H54 (cell line): ENCODE data around the gene PSRC1.
"Not testable (repeated sequence)": the region's sequence is repeated elsewhere in the genome, so short reads cannot be mapped to it uniquely, and the experiment has no call there.

ENCODE experiments used
- DNase-seq: peaks from one replicate; pipeline ENCODE4 v3.0.0; 2011; ENCODE audit warnings: low spot score, mixed read lengths; ENCODE audit not compliant: insufficient read length
- FAIRE-seq: peaks from 3 replicates; lab custom pipeline; 2011; peaks lifted over from hg19 to GRCh38; lab: Jason Lieb, UNC
- POLR2A ChIP-seq: IDR thresholded peaks from 2 replicates; pipeline ENCODE4 v1.6.1; 2011; ENCODE audit warnings: low read depth, mild to moderate bottlenecking, low read length

The PSRC1 gene

DNA sequence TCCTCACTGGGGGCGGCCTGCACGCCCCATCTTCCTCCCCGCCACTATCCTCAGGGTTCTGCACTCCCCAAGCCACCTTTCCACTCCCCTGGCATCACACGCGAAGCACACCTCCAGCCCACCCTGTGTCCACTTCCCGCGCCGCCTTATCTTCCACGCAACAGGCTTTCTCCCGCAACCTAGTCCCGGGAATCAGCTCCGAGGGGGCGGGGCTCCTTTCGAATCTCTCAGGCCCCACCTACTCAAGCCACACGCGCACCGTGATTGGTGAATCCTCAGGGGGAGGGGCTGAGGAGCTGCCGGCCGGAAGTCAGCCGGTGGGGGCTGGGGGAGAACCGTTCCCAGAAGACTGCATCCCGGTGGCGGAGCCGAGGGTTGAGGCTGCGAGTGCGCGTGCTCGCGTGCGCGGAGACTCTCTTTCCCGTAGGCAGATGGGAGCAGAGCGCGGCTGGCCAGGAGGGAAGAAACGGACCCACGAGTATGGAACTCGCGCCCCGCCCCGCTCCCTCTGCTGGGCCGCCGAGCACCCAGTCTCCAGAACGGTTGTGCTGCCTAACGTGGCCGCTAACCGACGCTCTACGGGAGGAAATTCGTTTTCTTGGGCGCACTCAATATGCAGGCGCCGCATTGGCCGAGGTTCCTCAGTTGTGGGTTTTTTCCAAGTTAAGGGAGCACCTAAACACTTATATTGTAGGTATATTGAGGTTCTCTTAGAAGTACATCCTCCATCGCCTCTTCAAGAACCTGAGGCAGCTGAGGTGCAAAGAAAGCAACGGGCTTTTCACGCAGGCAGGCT, at the start of gene PSRC1:
Gene PSRC1, minus strand, starts transcription at position 194 of the 796 bp plus-strand sequence.
- TF ChIP-seq POLR2A = peak; percentile 75
- DNase-seq = peak; percentile 96
- peak; percentile 15 for FAIRE-seq

DNA sequence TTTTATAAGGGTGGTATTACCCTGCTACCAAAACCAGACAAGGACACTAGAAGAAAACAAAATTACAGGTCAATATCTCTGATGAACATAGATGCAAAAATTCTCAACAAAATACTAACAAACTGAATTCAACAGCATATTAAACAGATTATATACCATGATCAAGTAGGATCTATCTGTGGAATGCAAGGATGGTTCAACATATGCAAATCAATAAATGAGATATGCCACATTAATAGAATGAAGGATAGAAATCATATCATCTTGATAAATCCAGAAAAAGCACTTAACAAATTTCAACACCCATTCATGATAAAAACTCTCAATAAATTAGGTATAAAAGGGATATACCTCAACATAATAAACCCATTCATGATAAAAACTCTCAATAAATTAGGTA, 48.2 kb upstream of the PSRC1 start:
- FAIRE-seq (peak; percentile 36), DNase-seq (no peak)
- TF ChIP-seq POLR2A = no peak

DNA sequence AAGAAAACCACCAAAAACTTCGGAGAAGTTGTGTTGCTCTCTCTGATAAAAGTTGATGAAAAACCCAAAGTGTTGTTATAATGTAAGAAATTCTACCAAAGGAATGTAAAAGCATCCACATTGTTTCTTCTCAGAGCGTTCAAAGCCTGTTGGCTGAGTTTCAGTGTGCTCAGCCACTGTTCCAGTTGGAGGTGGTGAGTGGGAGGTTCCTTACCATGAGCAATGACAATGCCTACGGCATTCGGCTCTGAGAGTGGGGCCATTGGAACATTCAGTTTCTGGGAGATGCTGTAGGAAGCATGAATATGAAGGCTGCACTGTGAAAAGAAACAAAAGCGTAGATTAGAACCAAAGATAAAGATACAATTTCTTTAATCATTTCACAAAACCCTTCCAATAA, 44.3 kb upstream of the PSRC1 start:
- no peak for FAIRE-seq
- no peak for TF ChIP-seq POLR2A

DNA sequence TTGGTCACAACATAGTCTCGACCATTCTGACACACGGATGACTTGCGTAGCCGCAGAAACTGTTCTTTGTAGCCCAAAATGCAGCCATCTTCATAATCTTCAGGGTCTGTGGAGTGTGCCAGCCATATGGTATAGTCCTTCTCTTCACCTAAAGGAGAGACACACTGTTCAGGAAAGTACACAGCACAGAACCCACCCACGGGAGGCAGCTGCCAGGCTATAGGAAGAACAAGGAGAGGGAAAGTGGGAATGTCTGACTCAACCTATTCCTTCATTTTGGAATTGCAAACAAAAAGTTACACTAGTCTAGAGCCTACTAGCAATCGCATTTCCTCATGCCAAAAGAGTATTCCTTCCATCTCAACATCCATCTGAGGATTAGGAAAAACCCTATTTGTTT, 40.0 kb upstream of the PSRC1 start:
- TF ChIP-seq POLR2A = no peak
- FAIRE-seq (no peak), DNase-seq (no peak)

More for the DNA sequence above, 44.3 kb upstream of the PSRC1 start:
- no peak for DNase-seq

DNA sequence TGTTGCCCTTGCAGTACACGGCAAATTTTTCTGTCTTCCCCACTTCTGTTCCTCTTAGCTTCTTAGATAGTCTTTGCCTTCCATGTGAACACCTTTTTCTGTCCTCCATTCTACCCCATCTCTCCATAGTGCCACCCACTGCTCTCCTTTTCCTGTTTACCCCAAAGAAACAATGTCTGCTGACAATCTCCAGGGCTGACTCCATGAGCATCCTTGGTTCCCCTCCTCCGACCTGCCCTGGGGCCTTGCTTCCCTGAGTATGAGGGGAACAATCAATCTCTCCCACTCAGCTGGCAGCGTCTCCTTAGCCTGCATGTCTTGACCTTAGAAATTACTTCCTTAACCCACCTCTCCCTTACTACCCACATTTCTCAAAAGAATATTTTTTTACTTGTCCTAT, 36.2 kb upstream of the PSRC1 start:
- FAIRE-seq (no peak), DNase-seq (no peak)
- TF ChIP-seq POLR2A = no peak

DNA sequence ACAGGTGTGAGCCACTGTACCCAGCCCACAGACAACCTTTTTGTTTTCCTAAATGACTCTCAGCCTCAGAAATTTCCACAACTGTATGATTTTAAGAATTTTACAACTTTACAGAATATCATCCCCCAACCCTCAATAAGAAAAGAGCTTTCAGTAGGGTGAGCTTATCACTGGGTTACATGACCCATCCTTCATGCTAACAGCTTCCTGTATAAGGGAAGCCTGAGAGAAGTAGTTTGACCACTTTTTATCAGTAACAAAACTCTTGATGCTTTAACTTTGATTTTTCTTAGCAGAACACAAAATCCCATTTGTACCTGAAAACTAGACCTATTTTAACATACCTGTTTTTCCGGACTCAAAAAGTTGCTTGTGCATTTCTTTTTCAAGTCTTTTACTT, 33.6 kb upstream of the PSRC1 start:
- DNase-seq (no peak), FAIRE-seq (no peak)
- no peak for TF ChIP-seq POLR2A

DNA sequence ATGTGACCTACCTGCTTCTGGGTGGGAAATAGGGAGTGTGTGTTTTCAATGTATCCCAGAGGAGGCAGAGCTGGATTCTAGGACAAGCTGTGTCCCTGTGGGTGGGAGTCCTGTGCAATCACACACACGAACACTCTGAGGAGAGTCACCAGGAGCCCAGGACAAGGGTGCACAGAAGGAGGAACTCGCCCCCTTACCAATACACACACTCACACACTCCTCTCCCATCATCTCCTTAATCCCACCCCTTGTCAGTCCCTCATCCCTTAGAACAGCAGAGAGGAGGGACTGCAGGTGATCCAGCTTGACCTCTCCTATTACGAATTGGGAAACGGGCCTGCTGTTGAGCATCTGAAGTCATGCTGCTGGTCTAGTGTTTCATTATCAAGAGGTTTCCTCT, 32.3 kb upstream of the PSRC1 start:
- no peak for DNase-seq
- TF ChIP-seq POLR2A = no peak
- FAIRE-seq = no peak

DNA sequence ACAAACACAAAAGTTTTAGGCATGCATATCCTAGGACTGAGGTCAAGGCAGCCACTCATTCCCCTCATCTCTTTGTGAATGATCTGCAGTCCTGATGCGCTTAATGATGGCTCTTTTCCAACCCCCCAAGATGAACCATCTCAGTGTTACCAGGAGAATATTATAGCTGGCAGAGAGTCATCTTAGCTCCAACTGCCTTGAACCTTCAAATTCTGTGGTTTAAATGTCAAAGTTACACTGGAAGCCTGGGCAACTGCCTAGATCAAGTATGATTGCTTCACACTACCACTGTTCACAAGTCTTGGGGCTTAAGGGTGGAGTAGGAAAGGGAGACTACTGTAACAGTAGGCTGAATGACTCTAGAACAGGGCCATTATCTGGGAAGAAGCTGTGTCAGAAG, 31.9 kb upstream of the PSRC1 start:
- FAIRE-seq (no peak), DNase-seq (no peak)
- TF ChIP-seq POLR2A = no peak

DNA sequence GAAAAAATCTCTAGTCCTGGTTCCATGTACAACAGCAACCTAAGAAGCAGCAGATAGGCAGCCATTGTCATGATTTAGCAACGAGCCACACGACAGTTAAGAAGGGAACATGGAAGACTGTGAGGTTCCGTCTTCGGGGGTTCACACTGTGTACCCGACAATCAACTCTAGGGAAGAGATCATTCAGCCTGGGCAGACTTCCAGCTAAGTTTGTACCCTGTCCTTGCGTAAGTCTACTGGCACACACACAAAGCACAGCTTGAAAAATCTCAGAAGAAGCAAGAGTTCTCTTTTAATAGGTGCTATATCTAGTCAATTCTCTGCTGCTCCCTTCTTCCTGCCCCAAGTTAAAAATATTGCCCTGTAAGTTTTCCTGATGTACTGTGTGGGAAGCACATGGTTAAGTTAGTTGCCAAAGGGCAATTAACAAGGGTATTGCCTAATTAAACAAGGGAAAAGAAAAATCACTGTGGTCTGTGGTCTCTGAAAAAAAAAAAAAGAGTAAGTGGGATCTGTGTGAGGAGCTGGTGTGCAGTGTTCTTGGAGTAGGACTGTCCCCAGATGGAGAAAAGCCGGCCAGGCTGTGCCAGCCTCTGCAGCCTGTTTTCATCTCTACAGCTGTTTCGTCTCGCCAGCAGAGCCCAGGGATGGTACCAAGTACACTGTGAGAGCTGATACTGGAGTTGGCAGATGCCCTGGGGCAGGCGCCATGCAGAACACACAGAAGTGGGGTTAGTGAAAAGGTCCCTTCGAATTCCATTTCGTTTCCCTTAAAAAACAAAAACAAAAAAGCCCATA, 30.2 kb upstream of the PSRC1 start:
- FAIRE-seq (no peak), DNase-seq (no peak)
- TF ChIP-seq POLR2A = no peak

DNA sequence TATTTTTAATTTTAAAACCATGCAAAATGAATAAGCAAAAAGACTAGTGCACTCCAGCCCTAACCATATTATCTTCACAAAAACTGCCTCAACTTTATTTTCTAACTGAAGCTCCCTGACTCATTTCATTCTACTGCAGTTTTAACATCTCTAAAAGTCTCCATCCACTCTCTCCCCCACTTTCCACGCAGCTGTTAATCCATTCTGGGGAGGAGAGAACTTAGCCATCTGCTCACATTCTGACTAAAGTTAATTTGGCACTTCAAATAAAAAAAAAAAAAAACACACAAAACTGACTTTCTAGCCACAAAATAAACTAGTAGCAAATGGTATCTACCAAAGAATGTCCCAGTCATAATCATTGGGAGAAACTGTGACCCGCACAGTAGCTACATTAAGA, 29.3 kb upstream of the PSRC1 start:
- TF ChIP-seq POLR2A = no peak
- DNase-seq (no peak), FAIRE-seq (no peak)

DNA sequence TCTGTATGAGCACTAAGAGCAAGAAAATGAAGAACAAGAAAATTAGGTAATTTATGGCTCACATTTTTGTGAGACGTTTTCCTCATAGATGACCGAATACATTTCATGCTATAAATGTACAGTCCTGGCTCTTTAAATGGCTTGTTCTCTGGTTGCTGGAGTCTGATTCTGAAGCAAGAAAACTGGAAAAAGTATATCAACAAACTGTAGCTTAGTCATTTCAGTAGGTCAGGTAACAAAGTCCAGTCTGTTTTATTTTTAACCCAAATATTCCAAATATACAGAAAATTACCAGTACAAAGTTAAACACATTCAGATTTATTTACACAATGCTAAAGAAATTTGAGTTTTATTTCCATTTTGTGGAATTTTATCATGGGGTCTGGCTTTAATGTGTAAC, 26.4 kb upstream of the PSRC1 start:
- DNase-seq (no peak), FAIRE-seq (no peak)

DNA sequence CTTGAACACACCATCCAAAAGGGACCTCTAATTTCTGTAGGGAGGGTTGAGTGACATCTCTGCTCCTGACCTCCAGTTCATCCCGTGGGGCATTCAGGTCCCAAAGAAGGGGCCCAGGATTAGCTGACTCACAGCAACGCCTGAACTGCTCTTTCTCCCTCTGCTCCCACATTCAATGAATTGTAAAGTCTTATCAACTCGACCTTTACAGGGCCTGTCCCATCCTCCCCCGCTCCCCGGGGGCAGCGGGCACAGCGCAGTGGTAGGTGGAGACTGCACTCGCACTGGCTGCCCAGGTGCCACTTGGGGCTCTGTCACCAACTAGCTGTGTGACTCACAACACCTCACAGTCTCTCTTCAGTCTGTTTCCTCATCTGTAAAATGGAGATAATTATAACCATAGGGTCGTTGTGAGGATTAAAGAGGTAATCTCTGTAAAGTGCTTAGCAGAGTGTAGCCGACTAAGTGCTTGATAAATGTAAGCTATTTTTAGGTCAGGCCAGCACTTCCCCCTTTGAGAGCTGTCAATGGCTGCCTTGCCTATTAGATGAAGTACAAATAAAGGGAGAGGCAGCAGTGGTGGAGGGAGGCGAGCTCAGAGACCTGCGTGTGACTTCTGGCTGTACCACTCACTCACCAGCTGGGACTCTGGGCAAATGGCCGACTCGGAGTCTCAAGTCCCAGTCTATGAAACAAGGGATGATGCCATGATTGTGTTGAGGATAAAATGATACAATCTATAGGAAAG, 24.5 kb upstream of the PSRC1 start:
- DNase-seq (no peak), FAIRE-seq (no peak)
- TF ChIP-seq POLR2A = no peak

More for the DNA sequence above, 26.4 kb upstream of the PSRC1 start:
- TF ChIP-seq POLR2A = no peak

DNA sequence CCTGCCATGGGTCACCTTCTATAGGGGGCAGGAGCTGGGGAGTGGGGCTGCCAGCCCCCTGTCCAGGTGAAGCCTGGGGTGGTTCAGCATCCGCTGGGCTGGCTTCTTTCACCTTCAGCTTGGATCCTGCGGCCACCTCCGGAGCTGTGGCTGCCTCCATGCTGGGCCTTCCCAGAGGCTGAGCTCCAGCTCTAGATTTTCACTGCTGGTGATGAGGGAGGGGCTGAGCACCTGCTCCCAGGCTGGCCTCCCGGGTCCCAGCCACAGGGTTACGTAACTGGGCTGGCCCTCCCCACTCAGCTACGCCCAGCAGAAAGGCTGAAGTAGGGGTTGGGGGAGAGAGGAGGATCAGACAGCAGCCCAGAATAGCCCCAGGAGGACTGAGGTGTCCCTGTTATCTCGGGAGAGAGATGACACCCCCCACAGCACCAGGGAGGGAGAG, 23.9 kb upstream of the PSRC1 start, which contains the start of gene MYBPHL:
Gene MYBPHL, minus strand, starts transcription at position 180 of the 442 bp plus-strand sequence. Its CDS starts 20 bp downstream, at position 160.
- DNase-seq = no peak
- FAIRE-seq = no peak
- no peak for TF ChIP-seq POLR2A

DNA sequence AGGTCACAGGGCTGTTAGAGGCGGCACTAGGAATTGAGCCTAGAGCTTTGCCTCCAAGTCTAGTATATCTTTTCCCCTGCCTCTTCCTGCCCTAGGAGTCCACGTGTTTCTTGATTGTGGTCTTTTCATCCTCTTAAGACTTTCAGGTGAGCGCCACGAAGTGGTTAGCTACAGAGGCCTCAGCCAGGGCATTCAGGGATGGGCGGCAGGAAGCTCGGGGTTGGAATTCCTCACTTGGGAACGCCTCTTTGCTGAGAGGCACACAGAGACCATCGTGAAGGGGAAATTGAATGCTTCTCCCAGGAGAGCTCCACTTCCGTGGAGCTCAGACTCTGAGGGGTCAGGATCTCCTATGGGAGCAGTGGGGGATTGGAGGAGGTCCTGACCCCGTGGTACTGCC, 23.0 kb upstream of the PSRC1 start:
- FAIRE-seq = not testable (repeated sequence)

More for the DNA sequence above, 23.0 kb upstream of the PSRC1 start:
- DNase-seq = not testable (repeated sequence)
